GM23338 (cell line): ENCODE measurements around the gene C16orf74. TPM values are rescaled to one million over a fixed set of nuclear protein-coding genes. Genes with fewer than 3 reads are reported as not detected.

Source experiments
- ATAC-seq: fragments of 200-7000 bp; cut with Tn5 transposase; 3 replicates; pipeline ENCODE4 v1.9.1; 2020
- DNase-seq: peaks from one replicate; pipeline ENCODE4 v3.0.0-alpha.2; 2015; ENCODE audit warnings: low spot score
- H2AFZ ChIP-seq: fragments of 200-600 bp; sonication (generic); 2 replicates; pipeline ENCODE4 v1.8.0; 2016; ENCODE audit warnings: antibody characterized with exemption, mild to moderate bottlenecking, moderate library complexity
- H3F3A ChIP-seq: fragments of 200-600 bp; sonication (generic); replicated peaks from 2 replicates; pipeline ENCODE4 v1.8.0; 2017; ENCODE audit warnings: antibody characterized with exemption, mixed run types, low read depth
- H3K27ac ChIP-seq: fragments of 200-600 bp; sonication (generic); 2 replicates; pipeline ENCODE4 v1.6.1; 2016; ENCODE audit warnings: low read depth
- H3K27me3 ChIP-seq: fragments of 200-600 bp; sonication (generic); 2 replicates; pipeline ENCODE4 v1.8.0; 2016; ENCODE audit warnings: mild to moderate bottlenecking, mixed run types, moderate library complexity; ENCODE audit not compliant: insufficient read depth
- H3K36me3 ChIP-seq: fragments of 200-600 bp; sonication (generic); 2 replicates; pipeline ENCODE4 v1.8.0; 2016; ENCODE audit warnings: mild to moderate bottlenecking; ENCODE audit not compliant: insufficient read depth
- H3K4me1 ChIP-seq: fragments of 200-600 bp; sonication (generic); 2 replicates; pipeline ENCODE4 v1.8.0; 2016; ENCODE audit warnings: mild to moderate bottlenecking, moderate library complexity; ENCODE audit not compliant: insufficient read depth
- H3K4me2 ChIP-seq: fragments of 200-600 bp; sonication (generic); 2 replicates; pipeline ENCODE4 v1.7.1; 2017; ENCODE audit warnings: mixed run types
- H3K4me3 ChIP-seq: fragments of 200-600 bp; sonication (generic); 2 replicates; pipeline ENCODE4 v1.6.1; 2016; ENCODE audit warnings: mixed run types
- H3K79me2 ChIP-seq: fragments of 200-600 bp; sonication (generic); replicated peaks from 2 replicates; pipeline ENCODE4 v1.8.0; 2017; ENCODE audit warnings: mild to moderate bottlenecking; ENCODE audit not compliant: insufficient read depth
- H3K9me2 ChIP-seq: fragments of 200-600 bp; sonication (generic); 2 replicates; pipeline ENCODE4 v1.8.0; 2017; ENCODE audit not compliant: insufficient read depth
- H4K20me1 ChIP-seq: fragments of 200-600 bp; sonication (generic); replicated peaks from 2 replicates; pipeline ENCODE4 v1.8.0; 2017; ENCODE audit warnings: mild to moderate bottlenecking; ENCODE audit not compliant: insufficient read depth
- H3K27ac Mint-ChIP-seq: 2 replicates; pipeline ENCODE4 v1.8.0; 2020; ENCODE audit warnings: inconsistent platforms, mild to moderate bottlenecking, moderate library complexity, mixed read lengths
- H3K27me3 Mint-ChIP-seq: 3 replicates; pipeline ENCODE4 v1.8.0; 2022; ENCODE audit warnings: low read depth, mild to moderate bottlenecking, moderate library complexity, mixed read lengths, inconsistent platforms; ENCODE audit not compliant: insufficient read depth, poor library complexity
- H3K36me3 Mint-ChIP-seq: 3 replicates; pipeline ENCODE4 v1.8.0; 2021; ENCODE audit warnings: low read depth, mild to moderate bottlenecking, inconsistent platforms, moderate library complexity, mixed read lengths
- H3K4me1 Mint-ChIP-seq: 3 replicates; pipeline ENCODE4 v1.8.0; 2020; ENCODE audit warnings: mild to moderate bottlenecking, inconsistent platforms, mixed read lengths
- H3K4me3 Mint-ChIP-seq: 3 replicates; pipeline ENCODE4 v1.8.0; 2021; ENCODE audit warnings: moderate library complexity, mild to moderate bottlenecking, inconsistent platforms, mixed read lengths
- H3K9me3 Mint-ChIP-seq: 3 replicates; pipeline ENCODE4 v1.8.0; 2020; ENCODE audit warnings: moderate library complexity, mild to moderate bottlenecking, inconsistent platforms, mixed read lengths
- CREB1 ChIP-seq: fragments of 250-450 bp; sonication (Bioruptor Pico); IDR thresholded peaks from 2 replicates; pipeline ENCODE4 v1.5.0; 2020; ENCODE audit warnings: low read depth, mild to moderate bottlenecking, moderate library complexity
- CTCF ChIP-seq, 2 experiments: fragments of 200-600 bp in 1 of 2; sonication (generic) in 1 of 2; conservative IDR thresholded peaks; 2 replicates each; pipeline versions ENCODE4 v1.5.1 to v1.6.1; 2016 to 2017; ENCODE audit warnings: antibody characterized with exemption in 2 of 2, low read depth in 2 of 2, mild to moderate bottlenecking in 2 of 2, moderate library complexity in 1 of 2
- EZH2 ChIP-seq: fragments of 200-600 bp; sonication (generic); IDR thresholded peaks from one replicate; pipeline ENCODE4 v1.8.0; 2017; ENCODE audit warnings: antibody characterized with exemption, mild to moderate bottlenecking, low read depth; ENCODE audit not compliant: unreplicated experiment
- EZH2phosphoT487 ChIP-seq: fragments of 200-600 bp; sonication (generic); IDR thresholded peaks from one replicate; pipeline ENCODE4 v1.8.1; 2018; ENCODE audit warnings: antibody characterized with exemption; ENCODE audit not compliant: unreplicated experiment
- JUNB ChIP-seq: IDR thresholded peaks from one replicate; pipeline ENCODE4 v1.6.1; 2016; ENCODE audit warnings: antibody characterized with exemption; ENCODE audit not compliant: unreplicated experiment
- NANOG ChIP-seq: IDR thresholded peaks from 2 replicates; pipeline ENCODE4 v1.6.1; 2016; ENCODE audit warnings: antibody characterized with exemption, borderline replicate concordance
- POLR2AphosphoS5 ChIP-seq: IDR thresholded peaks from 2 replicates; pipeline ENCODE4 v1.6.1; 2016; ENCODE audit warnings: antibody characterized with exemption, low read depth
- STAT1 ChIP-seq: IDR thresholded peaks from one replicate; pipeline ENCODE4 v1.6.1; 2016; ENCODE audit warnings: antibody characterized with exemption; ENCODE audit not compliant: unreplicated experiment
- ZNF114 ChIP-seq: fragments of 250-450 bp; sonication (Bioruptor Pico); IDR thresholded peaks from 2 replicates; pipeline ENCODE4 v1.5.0; 2020; ENCODE audit warnings: mild to moderate bottlenecking, moderate library complexity
- ZNF331 ChIP-seq: fragments of 250-450 bp; sonication (Bioruptor Pico); IDR thresholded peaks from 2 replicates; pipeline ENCODE4 v1.5.0; 2020; ENCODE audit warnings: low read depth, mild to moderate bottlenecking, moderate library complexity
- polyA plus RNA-seq: library from polyadenylated mRNA; unstranded; fragments of >200 nt; fragmentation: Nextera tagmentation; extraction: Ambion mirVana; gene quantifications from 2 replicates; pipeline ENCODE4 v1.2.1, GENCODE V29; 2016
- total RNA-seq: library from RNA; depleted of rRNA; stranded (reverse); fragments of >200 nt; shearing (Covaris generic); gene quantifications from 2 replicates; pipeline ENCODE4 v1.2.3, GENCODE V29; 2014
- TF ChIP-seq, protein P1 (sequence below): IDR thresholded peaks from one replicate; pipeline ENCODE4 v1.6.1; 2018; ENCODE audit warnings: antibody characterized with exemption; ENCODE audit not compliant: unreplicated experiment
- TF ChIP-seq, protein P2 (sequence below): fragments of 250-450 bp; sonication (Bioruptor Pico); IDR thresholded peaks from 2 replicates; pipeline ENCODE4 v1.5.0; 2020; ENCODE audit warnings: mild to moderate bottlenecking, moderate library complexity
- TF ChIP-seq, protein P3 (sequence below): IDR thresholded peaks from 2 replicates; pipeline ENCODE4 v1.6.1; 2016; ENCODE audit warnings: antibody characterized with exemption

The C16orf74 gene
- total and polyA plus RNA-seq, 2 experiments from 2014 or later, result 12.1 to 19.1 TPM

DNA sequence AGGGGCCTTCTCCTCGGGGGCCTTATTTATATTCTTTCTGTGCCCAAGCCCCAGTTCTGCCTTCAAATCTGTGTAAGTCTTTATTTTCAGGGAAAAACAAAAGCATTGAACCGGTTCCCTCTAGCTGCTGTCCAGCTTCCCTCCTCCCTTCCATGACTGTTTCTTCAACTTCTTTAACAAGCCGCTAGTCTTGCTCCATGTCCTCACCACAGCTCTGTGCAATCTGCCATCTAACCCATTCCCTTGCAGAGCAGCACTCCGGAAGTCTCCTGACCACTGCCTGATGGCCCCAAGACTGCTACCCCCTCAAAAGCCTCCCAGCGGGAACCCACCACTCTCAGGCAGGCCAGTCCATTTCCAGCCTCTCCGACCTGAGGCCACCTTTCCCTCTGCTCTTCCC, 31.6 kb upstream of the C16orf74 start:
- ATAC-seq (no peak), DNase-seq (no peak)
- no peaks in the 10 kb centered on the region for H3K4me1 ChIP-seq
- H4K20me1 ChIP-seq, result peaks cover 21% of the 10 kb centered on the region
- H2AFZ ChIP-seq, result no peak overlapping the region
- no peaks in the 10 kb centered on the region for H3K4me1 Mint-ChIP-seq
- TF ChIP-seq EZH2, result no peak
- no peak for TF ChIP-seq NANOG
- TF ChIP-seq JUNB, result no peak
- TF ChIP-seq POLR2AphosphoS5, result no peak
- TF ChIP-seq CTCF (conservative IDR thresholded peaks at IDR 0.05; ENCODE audit: low read depth in 2 of 2), result no peak
- TF ChIP-seq, protein P1, sequence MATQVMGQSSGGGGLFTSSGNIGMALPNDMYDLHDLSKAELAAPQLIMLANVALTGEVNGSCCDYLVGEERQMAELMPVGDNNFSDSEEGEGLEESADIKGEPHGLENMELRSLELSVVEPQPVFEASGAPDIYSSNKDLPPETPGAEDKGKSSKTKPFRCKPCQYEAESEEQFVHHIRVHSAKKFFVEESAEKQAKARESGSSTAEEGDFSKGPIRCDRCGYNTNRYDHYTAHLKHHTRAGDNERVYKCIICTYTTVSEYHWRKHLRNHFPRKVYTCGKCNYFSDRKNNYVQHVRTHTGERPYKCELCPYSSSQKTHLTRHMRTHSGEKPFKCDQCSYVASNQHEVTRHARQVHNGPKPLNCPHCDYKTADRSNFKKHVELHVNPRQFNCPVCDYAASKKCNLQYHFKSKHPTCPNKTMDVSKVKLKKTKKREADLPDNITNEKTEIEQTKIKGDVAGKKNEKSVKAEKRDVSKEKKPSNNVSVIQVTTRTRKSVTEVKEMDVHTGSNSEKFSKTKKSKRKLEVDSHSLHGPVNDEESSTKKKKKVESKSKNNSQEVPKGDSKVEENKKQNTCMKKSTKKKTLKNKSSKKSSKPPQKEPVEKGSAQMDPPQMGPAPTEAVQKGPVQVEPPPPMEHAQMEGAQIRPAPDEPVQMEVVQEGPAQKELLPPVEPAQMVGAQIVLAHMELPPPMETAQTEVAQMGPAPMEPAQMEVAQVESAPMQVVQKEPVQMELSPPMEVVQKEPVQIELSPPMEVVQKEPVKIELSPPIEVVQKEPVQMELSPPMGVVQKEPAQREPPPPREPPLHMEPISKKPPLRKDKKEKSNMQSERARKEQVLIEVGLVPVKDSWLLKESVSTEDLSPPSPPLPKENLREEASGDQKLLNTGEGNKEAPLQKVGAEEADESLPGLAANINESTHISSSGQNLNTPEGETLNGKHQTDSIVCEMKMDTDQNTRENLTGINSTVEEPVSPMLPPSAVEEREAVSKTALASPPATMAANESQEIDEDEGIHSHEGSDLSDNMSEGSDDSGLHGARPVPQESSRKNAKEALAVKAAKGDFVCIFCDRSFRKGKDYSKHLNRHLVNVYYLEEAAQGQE, result no peak
- TF ChIP-seq CREB1, result no peak
- TF ChIP-seq, protein P2, sequence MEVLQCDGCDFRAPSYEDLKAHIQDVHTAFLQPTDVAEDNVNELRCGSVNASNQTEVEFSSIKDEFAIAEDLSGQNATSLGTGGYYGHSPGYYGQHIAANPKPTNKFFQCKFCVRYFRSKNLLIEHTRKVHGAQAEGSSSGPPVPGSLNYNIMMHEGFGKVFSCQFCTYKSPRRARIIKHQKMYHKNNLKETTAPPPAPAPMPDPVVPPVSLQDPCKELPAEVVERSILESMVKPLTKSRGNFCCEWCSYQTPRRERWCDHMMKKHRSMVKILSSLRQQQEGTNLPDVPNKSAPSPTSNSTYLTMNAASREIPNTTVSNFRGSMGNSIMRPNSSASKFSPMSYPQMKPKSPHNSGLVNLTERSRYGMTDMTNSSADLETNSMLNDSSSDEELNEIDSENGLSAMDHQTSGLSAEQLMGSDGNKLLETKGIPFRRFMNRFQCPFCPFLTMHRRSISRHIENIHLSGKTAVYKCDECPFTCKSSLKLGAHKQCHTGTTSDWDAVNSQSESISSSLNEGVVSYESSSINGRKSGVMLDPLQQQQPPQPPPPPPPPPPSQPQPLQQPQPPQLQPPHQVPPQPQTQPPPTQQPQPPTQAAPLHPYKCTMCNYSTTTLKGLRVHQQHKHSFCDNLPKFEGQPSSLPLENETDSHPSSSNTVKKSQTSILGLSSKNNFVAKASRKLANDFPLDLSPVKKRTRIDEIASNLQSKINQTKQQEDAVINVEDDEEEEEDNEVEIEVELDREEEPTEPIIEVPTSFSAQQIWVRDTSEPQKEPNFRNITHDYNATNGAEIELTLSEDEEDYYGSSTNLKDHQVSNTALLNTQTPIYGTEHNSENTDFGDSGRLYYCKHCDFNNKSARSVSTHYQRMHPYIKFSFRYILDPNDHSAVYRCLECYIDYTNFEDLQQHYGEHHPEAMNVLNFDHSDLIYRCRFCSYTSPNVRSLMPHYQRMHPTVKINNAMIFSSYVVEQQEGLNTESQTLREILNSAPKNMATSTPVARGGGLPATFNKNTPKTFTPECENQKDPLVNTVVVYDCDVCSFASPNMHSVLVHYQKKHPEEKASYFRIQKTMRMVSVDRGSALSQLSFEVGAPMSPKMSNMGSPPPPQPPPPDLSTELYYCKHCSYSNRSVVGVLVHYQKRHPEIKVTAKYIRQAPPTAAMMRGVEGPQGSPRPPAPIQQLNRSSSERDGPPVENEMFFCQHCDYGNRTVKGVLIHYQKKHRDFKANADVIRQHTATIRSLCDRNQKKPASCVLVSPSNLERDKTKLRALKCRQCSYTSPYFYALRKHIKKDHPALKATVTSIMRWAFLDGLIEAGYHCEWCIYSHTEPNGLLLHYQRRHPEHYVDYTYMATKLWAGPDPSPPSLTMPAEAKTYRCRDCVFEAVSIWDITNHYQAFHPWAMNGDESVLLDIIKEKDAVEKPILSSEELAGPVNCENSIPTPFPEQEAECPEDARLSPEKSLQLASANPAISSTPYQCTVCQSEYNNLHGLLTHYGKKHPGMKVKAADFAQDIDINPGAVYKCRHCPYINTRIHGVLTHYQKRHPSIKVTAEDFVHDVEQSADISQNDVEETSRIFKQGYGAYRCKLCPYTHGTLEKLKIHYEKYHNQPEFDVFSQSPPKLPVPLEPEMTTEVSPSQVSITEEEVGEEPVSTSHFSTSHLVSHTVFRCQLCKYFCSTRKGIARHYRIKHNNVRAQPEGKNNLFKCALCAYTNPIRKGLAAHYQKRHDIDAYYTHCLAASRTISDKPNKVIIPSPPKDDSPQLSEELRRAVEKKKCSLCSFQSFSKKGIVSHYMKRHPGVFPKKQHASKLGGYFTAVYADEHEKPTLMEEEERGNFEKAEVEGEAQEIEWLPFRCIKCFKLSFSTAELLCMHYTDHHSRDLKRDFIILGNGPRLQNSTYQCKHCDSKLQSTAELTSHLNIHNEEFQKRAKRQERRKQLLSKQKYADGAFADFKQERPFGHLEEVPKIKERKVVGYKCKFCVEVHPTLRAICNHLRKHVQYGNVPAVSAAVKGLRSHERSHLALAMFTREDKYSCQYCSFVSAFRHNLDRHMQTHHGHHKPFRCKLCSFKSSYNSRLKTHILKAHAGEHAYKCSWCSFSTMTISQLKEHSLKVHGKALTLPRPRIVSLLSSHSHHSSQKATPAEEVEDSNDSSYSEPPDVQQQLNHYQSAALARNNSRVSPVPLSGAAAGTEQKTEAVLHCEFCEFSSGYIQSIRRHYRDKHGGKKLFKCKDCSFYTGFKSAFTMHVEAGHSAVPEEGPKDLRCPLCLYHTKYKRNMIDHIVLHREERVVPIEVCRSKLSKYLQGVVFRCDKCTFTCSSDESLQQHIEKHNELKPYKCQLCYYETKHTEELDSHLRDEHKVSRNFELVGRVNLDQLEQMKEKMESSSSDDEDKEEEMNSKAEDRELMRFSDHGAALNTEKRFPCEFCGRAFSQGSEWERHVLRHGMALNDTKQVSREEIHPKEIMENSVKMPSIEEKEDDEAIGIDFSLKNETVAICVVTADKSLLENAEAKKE (CRISPR knock-in tag), result no peak
- no peak for TF ChIP-seq ZNF331 (CRISPR knock-in tag)
- TF ChIP-seq, protein P3, sequence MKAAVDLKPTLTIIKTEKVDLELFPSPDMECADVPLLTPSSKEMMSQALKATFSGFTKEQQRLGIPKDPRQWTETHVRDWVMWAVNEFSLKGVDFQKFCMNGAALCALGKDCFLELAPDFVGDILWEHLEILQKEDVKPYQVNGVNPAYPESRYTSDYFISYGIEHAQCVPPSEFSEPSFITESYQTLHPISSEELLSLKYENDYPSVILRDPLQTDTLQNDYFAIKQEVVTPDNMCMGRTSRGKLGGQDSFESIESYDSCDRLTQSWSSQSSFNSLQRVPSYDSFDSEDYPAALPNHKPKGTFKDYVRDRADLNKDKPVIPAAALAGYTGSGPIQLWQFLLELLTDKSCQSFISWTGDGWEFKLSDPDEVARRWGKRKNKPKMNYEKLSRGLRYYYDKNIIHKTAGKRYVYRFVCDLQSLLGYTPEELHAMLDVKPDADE, result no peak
- no peak for TF ChIP-seq STAT1
- TF ChIP-seq EZH2phosphoT487, result no peak
- TF ChIP-seq ZNF114 (CRISPR knock-in tag), result no peak
- H3K36me3 ChIP-seq, result peaks cover 26% of the 10 kb centered on the region
- no peak overlapping the region for H3K4me2 ChIP-seq
- H3K27me3 ChIP-seq, result no peaks in the 10 kb centered on the region
- no peak overlapping the region for H3K4me3 Mint-ChIP-seq
- H3K79me2 ChIP-seq, result peaks cover 30% of the 10 kb centered on the region
- H3K27me3 Mint-ChIP-seq, result no peaks in the 10 kb centered on the region
- H3K4me3 ChIP-seq, result no peak overlapping the region
- H3F3A ChIP-seq, result no peaks in the 10 kb centered on the region
- H3K9me3 Mint-ChIP-seq, result no peaks in the 10 kb centered on the region; the same call in 2 of the 3 replicates
- 0 out of 2 replicates have a peak overlapping the region, but pooled peaks have one; percentile 32 for H3K27ac ChIP-seq
- no peak overlapping the region; the same call in 1 of the 2 replicates for H3K27ac Mint-ChIP-seq
- H3K9me2 ChIP-seq, result no peaks in the 10 kb centered on the region
- peaks cover 62% of the 10 kb centered on the region for H3K36me3 Mint-ChIP-seq
